ENCODE measurements around the gene TFDP1.

The TFDP1 gene

DNA sequence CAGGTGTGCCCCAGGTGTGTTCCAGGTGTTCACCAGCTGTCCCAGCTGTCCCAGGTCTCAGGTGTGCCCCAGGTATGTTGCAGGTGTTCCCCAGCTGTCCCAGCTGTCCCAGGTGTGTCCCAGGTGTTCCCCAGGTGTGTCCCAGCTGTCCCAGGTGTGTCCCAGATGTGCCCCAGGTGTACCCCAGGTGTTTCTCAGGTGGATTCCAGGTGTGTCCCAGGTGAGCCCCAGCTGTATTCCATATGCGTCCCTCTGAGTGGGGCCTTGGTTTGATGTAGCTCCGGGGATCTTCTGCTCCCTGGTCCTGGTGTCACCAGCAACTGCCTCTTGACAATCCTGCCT lies 81.7 kb downstream of the TFDP1 start:
- TF ChIP-seq, protein P1, sequence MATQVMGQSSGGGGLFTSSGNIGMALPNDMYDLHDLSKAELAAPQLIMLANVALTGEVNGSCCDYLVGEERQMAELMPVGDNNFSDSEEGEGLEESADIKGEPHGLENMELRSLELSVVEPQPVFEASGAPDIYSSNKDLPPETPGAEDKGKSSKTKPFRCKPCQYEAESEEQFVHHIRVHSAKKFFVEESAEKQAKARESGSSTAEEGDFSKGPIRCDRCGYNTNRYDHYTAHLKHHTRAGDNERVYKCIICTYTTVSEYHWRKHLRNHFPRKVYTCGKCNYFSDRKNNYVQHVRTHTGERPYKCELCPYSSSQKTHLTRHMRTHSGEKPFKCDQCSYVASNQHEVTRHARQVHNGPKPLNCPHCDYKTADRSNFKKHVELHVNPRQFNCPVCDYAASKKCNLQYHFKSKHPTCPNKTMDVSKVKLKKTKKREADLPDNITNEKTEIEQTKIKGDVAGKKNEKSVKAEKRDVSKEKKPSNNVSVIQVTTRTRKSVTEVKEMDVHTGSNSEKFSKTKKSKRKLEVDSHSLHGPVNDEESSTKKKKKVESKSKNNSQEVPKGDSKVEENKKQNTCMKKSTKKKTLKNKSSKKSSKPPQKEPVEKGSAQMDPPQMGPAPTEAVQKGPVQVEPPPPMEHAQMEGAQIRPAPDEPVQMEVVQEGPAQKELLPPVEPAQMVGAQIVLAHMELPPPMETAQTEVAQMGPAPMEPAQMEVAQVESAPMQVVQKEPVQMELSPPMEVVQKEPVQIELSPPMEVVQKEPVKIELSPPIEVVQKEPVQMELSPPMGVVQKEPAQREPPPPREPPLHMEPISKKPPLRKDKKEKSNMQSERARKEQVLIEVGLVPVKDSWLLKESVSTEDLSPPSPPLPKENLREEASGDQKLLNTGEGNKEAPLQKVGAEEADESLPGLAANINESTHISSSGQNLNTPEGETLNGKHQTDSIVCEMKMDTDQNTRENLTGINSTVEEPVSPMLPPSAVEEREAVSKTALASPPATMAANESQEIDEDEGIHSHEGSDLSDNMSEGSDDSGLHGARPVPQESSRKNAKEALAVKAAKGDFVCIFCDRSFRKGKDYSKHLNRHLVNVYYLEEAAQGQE (IDR thresholded peaks at IDR 0.05; ENCODE audit: insufficient read depth in 1 of 2, low read depth in 2 of 2, low read length in 2 of 2) = no peak
- TF ChIP-seq POLR2AphosphoS5 (IDR thresholded peaks at IDR 0.05; ENCODE audit: low read depth, low read length) (no peak), TAF1 (IDR thresholded peaks at IDR 0.05; ENCODE audit: borderline replicate concordance, insufficient read depth, low read length) (no peak), SIN3A (IDR thresholded peaks at IDR 0.05; ENCODE audit: borderline replicate concordance, insufficient read depth, low read length) (no peak), FOXP2 (optimal IDR thresholded peaks at IDR 0.05; ENCODE audit: borderline replicate concordance, extremely low read depth, extremely low read length, insufficient read depth) (no peak)

DNA sequence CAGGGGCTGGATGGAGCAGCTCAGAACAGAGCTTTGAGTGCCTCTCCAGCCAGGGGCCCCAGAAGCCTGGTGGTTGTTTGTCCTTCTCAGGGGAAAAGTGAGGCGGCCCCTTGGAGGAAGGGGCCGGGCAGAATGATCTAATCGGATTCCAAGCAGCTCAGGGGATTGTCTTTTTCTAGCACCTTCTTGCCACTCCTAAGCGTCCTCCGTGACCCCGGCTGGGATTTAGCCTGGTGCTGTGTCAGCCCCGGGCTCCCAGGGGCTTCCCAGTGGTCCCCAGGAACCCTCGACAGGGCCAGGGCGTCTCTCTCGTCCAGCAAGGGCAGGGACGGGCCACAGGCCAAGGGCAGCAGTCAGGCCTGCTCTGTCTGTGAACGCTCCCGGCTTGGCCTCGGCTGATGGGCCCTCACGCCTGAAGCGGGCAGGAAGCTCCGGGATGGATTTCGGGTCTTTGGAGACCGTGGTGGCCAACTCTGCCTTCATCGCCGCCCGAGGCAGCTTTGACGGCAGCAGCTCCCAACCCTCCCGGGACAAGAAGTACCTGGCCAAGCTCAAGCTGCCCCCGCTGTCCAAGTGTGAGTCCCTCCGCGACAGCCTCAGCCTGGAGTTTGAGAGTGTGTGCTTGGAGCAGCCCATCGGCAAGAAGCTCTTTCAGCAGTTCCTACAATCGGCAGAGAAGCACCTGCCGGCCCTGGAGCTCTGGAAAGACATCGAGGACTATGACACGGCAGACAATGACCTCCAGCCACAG lies 82.6 kb downstream of the TFDP1 start, which contains the start of gene GRK1:
TSS of gene GRK1 (plus strand) at position 269 of the 751 bp plus-strand sequence. CDS start at position 437, 168 bp downstream.
- no peak for TF ChIP-seq FOXP2 (optimal IDR thresholded peaks at IDR 0.05; ENCODE audit: borderline replicate concordance, extremely low read depth, extremely low read length, insufficient read depth)
- TF ChIP-seq TAF1 (IDR thresholded peaks at IDR 0.05; ENCODE audit: borderline replicate concordance, insufficient read depth, low read length) = no peak
- TF ChIP-seq, protein P1 (IDR thresholded peaks at IDR 0.05; ENCODE audit: insufficient read depth in 1 of 2, low read depth in 2 of 2, low read length in 2 of 2) = no peak
- TF ChIP-seq SIN3A (IDR thresholded peaks at IDR 0.05; ENCODE audit: borderline replicate concordance, insufficient read depth, low read length) = no peak
- TF ChIP-seq POLR2AphosphoS5 (IDR thresholded peaks at IDR 0.05; ENCODE audit: low read depth, low read length) = no peak

DNA sequence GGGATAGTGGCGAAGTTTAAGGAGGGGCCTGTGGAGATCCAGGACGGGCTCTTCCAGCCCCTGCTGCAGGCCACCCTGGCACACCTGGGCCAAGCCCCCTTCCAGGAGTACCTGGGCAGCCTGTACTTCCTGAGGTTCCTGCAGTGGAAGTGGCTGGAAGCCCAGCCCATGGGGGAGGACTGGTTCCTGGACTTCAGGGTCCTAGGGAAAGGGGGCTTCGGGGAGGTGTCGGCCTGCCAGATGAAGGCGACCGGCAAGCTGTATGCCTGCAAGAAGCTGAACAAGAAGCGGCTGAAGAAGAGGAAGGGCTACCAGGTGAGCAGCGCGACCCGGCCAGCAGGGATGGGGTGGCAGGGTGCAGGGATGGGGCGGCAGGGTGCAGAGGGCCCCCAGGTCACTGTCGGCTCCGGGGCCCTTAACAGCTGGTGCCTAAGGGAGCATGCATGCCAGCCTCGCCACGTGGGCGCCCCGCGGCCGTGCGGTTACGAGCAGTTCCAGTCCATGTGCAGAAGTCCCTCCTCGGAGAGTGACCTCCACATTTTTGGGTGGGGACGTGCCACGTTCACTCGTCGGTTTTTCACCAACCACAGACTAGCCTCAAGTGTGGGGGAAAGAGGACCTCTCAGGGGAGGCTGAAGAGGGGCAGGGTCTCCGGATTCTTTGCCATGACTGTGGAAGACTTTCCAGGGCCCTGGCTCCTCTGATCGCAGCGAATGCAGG lies 83.4 kb downstream of the TFDP1 start:
- TF ChIP-seq FOXP2 (optimal IDR thresholded peaks at IDR 0.05; ENCODE audit: borderline replicate concordance, extremely low read depth, extremely low read length, insufficient read depth) (no peak), SIN3A (IDR thresholded peaks at IDR 0.05; ENCODE audit: borderline replicate concordance, insufficient read depth, low read length) (no peak), TAF1 (IDR thresholded peaks at IDR 0.05; ENCODE audit: borderline replicate concordance, insufficient read depth, low read length) (no peak), POLR2AphosphoS5 (IDR thresholded peaks at IDR 0.05; ENCODE audit: low read depth, low read length) (no peak)
- TF ChIP-seq, protein P1 (IDR thresholded peaks at IDR 0.05; ENCODE audit: insufficient read depth in 1 of 2, low read depth in 2 of 2, low read length in 2 of 2) = no peak

DNA sequence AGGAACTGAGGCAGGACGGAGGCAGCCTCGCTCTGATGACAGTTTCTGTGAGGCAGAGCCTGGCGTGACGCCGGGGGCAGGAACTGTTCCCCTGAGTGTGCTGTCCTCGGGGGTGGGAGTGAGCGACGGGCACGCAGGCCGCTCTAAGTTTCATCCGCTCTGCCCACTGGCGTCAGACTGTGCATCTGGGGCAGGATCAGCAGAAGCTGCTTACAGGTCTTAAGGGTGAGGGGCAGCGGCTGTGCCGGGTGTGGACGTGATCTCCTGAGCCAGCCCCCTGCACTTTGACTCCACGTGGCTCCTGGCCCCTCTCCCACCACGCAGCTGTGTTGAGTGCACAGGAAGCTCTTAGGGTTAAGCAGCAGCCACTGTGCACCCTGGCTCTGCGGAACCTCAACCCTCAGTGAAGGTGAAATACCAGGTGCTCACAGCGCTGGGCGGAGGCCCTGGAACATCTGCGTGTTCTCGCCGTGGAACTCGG lies 84.0 kb downstream of the TFDP1 start:
- TF ChIP-seq POLR2AphosphoS5 (IDR thresholded peaks at IDR 0.05; ENCODE audit: low read depth, low read length) (no peak), TAF1 (IDR thresholded peaks at IDR 0.05; ENCODE audit: borderline replicate concordance, insufficient read depth, low read length) (no peak), SIN3A (IDR thresholded peaks at IDR 0.05; ENCODE audit: borderline replicate concordance, insufficient read depth, low read length) (no peak), FOXP2 (optimal IDR thresholded peaks at IDR 0.05; ENCODE audit: borderline replicate concordance, extremely low read depth, extremely low read length, insufficient read depth) (no peak)
- TF ChIP-seq, protein P1 (IDR thresholded peaks at IDR 0.05; ENCODE audit: insufficient read depth in 1 of 2, low read depth in 2 of 2, low read length in 2 of 2) = no peak

All from PFSK-1 (cell line).